Ishikawa (cell line): Measurements from ENCODE around the gene TLR6.

Experiments
- CEBPB ChIP-seq: IDR thresholded peaks from 2 replicates; pipeline ENCODE4 v1.6.1; 2012
- CREB1 ChIP-seq: IDR thresholded peaks from 2 replicates; pipeline ENCODE4 v1.6.1; 2012; ENCODE audit warnings: low read depth
- EGR1 ChIP-seq: IDR thresholded peaks from 2 replicates; pipeline ENCODE4 v1.6.1; 2012
- EP300 ChIP-seq: IDR thresholded peaks from 2 replicates; pipeline ENCODE4 v1.6.1; 2012; ENCODE audit warnings: borderline replicate concordance
- FOXM1 ChIP-seq: IDR thresholded peaks from 2 replicates; pipeline ENCODE4 v1.6.1; 2012; ENCODE audit warnings: low read depth, borderline replicate concordance
- MAX ChIP-seq: IDR thresholded peaks from 2 replicates; pipeline ENCODE4 v1.6.1; 2012
- NFIC ChIP-seq: IDR thresholded peaks from 2 replicates; pipeline ENCODE4 v1.6.1; 2012
- RAD21 ChIP-seq: IDR thresholded peaks from 2 replicates; pipeline ENCODE4 v1.6.1; 2012; ENCODE audit warnings: low read depth
- TAF1 ChIP-seq: IDR thresholded peaks from 2 replicates; pipeline ENCODE4 v1.6.1; 2012; ENCODE audit warnings: low read depth, mild to moderate bottlenecking
- TCF12 ChIP-seq: IDR thresholded peaks from 2 replicates; pipeline ENCODE4 v1.6.1; 2012; ENCODE audit warnings: low read depth
- TEAD4 ChIP-seq: IDR thresholded peaks from 2 replicates; pipeline ENCODE4 v1.6.1; 2012
- YY1 ChIP-seq: IDR thresholded peaks from 2 replicates; pipeline ENCODE4 v1.6.1; 2012; ENCODE audit warnings: low read depth
- ZBTB7A ChIP-seq: IDR thresholded peaks from 2 replicates; pipeline ENCODE4 v1.6.1; 2012; ENCODE audit warnings: low read depth
- TF ChIP-seq, protein P1 (sequence below): IDR thresholded peaks from 2 replicates; pipeline ENCODE4 v1.6.1; 2012; ENCODE audit warnings: low read depth, mild to moderate bottlenecking
- TF ChIP-seq, protein P2 (sequence below): IDR thresholded peaks from 2 replicates; pipeline ENCODE4 v1.6.1; 2012

Gene TLR6

DNA sequence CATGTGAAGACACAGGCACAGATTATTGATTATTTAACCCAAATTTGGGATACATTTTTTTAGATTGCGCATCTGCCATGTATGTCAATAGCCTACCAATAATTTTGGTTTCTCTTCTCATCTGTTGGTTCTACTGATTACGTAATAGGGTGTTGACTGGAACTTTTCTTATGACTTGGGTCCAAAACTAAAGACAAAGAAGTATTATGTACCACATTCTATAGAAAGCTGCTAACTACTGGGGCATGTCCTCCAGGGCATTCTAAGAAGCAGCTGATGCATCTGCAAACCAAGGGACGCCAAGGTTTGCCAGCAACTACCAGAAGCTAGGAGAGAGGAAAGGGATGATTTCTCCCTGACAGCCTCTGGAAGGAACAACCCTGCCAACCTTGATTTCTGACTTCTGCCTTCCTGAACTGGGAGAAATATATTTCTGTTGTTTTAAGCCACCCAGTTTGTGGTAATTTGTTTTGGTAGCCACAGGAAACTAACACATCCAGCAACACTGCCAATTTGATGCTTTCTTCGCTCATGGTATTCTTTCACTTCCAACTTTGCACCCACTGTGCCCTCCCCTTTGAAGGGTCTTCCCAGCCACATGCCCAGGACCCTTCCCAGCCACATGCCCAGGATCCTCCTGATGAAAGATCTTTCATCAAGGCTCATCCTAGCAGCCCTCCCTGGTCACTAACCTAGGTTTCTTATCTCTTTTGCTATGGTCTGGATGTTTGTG is 36.1 kb downstream of the TLR6 start:
- TF ChIP-seq NFIC (peak; percentile 35; the same call in 1 of the 2 replicates), MAX (no peak), EP300 (no peak), CREB1 (no peak), TAF1 (no peak), RAD21 (no peak), FOXM1 (no peak), ZBTB7A (no peak), TCF12 (0 out of 2 replicates have a peak, but pooled peaks have one; percentile 16), TEAD4 (0 out of 2 replicates have a peak, but pooled peaks have one; percentile 23), EGR1 (no peak), YY1 (no peak), CEBPB (peak; percentile 66; the same call in 1 of the 2 replicates)
- TF ChIP-seq, protein P1, sequence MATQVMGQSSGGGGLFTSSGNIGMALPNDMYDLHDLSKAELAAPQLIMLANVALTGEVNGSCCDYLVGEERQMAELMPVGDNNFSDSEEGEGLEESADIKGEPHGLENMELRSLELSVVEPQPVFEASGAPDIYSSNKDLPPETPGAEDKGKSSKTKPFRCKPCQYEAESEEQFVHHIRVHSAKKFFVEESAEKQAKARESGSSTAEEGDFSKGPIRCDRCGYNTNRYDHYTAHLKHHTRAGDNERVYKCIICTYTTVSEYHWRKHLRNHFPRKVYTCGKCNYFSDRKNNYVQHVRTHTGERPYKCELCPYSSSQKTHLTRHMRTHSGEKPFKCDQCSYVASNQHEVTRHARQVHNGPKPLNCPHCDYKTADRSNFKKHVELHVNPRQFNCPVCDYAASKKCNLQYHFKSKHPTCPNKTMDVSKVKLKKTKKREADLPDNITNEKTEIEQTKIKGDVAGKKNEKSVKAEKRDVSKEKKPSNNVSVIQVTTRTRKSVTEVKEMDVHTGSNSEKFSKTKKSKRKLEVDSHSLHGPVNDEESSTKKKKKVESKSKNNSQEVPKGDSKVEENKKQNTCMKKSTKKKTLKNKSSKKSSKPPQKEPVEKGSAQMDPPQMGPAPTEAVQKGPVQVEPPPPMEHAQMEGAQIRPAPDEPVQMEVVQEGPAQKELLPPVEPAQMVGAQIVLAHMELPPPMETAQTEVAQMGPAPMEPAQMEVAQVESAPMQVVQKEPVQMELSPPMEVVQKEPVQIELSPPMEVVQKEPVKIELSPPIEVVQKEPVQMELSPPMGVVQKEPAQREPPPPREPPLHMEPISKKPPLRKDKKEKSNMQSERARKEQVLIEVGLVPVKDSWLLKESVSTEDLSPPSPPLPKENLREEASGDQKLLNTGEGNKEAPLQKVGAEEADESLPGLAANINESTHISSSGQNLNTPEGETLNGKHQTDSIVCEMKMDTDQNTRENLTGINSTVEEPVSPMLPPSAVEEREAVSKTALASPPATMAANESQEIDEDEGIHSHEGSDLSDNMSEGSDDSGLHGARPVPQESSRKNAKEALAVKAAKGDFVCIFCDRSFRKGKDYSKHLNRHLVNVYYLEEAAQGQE, result no peak
- TF ChIP-seq, protein P2, sequence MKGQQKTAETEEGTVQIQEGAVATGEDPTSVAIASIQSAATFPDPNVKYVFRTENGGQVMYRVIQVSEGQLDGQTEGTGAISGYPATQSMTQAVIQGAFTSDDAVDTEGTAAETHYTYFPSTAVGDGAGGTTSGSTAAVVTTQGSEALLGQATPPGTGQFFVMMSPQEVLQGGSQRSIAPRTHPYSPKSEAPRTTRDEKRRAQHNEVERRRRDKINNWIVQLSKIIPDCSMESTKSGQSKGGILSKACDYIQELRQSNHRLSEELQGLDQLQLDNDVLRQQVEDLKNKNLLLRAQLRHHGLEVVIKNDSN, result no peak

DNA sequence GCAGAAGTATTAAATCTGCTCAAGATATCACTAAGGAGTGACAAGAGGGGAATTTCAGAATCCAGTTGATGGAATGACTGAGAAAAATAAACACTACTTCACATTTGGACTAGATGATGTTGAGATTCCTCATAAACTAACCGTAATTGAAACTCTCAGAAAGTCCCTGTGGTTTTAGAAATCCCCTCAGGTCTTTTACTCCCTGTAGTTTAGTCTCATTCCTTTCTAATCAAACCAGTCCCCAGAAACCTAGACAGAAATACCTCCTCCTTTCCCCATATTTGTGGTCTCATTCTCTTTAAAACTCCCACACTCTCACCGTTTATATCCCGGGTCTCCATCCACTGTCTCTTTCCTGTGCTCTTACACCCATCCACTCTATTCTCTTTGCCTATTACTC is 37.0 kb downstream of the TLR6 start:
- TF ChIP-seq FOXM1 (no peak), MAX (no peak), ZBTB7A (no peak), TCF12 (no peak)

- TF ChIP-seq EP300, result peak; percentile 31; the same call in 1 of the 2 replicates
- TF ChIP-seq TCF12, result 0 out of 2 replicates have a peak, but pooled peaks have one; percentile 19
- TF ChIP-seq TEAD4, result peak; percentile 51
- no peak for TF ChIP-seq ZBTB7A
These were observed 38.1 kb downstream of the TLR6 start for GRCh38 chr4:38818441-38818976.

- no peak for TF ChIP-seq ZBTB7A
- TF ChIP-seq, protein P2, result no peak
- no peak for TF ChIP-seq EP300
- TF ChIP-seq CEBPB, result no peak
These were observed 40.5 kb downstream of the TLR6 start for GRCh38 chr4:38815885-38816782.

GRCh38 chr4:38814386-38814785 is 42.2 kb downstream of the TLR6 start:
- TF ChIP-seq NFIC (no peak), RAD21 (no peak), TCF12 (no peak)

GRCh38 chr4:38811297-38811696 is 45.3 kb downstream of the TLR6 start:
- TF ChIP-seq CREB1, result no peak
- TF ChIP-seq FOXM1, result no peak
- no peak for TF ChIP-seq EGR1
- TF ChIP-seq YY1, result no peak
- TF ChIP-seq MAX, result no peak
- TF ChIP-seq, protein P2, result no peak
- no peak for TF ChIP-seq TAF1
- TF ChIP-seq TCF12, result no peak
- TF ChIP-seq CEBPB, result no peak
- TF ChIP-seq RAD21, result no peak
- TF ChIP-seq, protein P1, result no peak
- no peak for TF ChIP-seq NFIC
- TF ChIP-seq TEAD4, result no peak
- TF ChIP-seq ZBTB7A, result no peak
- no peak for TF ChIP-seq EP300
